HEK293T (cell line): Measurements from ENCODE around the gene TPCN2.
"Not testable (repeated sequence)": the region's sequence is repeated elsewhere in the genome, so short reads cannot be mapped to it uniquely, and the experiment has no call there.

Experiments used
- CTCF ChIA-PET: fragments of 350-600 bp; formaldehyde crosslinking; extraction: SDS; loops from one replicate; lab custom pipeline; 2021; ENCODE audit warnings: antibody characterized with exemption, inconsistent platforms; lab: Yijun Ruan, JAX
- POLR2A ChIA-PET: fragments of 350-600 bp; formaldehyde crosslinking; extraction: SDS; loops from one replicate; lab custom pipeline; 2020; ENCODE audit warnings: antibody characterized with exemption, inconsistent platforms; lab: Yijun Ruan, JAX
- DNase-seq: peaks from one replicate; pipeline ENCODE4 v3.0.0; 2012; ENCODE audit warnings: mixed read lengths; ENCODE audit errors: extremely low spot score
- ARNT ChIP-seq: fragments of 450-650 bp; IDR thresholded peaks from 2 replicates; pipeline ENCODE4 v1.6.1; 2017; ENCODE audit warnings: mild to moderate bottlenecking
- BHLHE40 ChIP-seq: fragments of 450-650 bp; IDR thresholded peaks from 2 replicates; pipeline ENCODE4 v1.6.1; 2016; ENCODE audit warnings: mild to moderate bottlenecking, moderate library complexity, borderline replicate concordance
- CTBP1 ChIP-seq: fragments of 450-650 bp; IDR thresholded peaks from 2 replicates; pipeline ENCODE4 v1.6.1; 2016; ENCODE audit warnings: borderline replicate concordance
- ELF4 ChIP-seq: fragments of 450-650 bp; IDR thresholded peaks from 2 replicates; pipeline ENCODE4 v1.6.1; 2017; ENCODE audit warnings: antibody characterized with exemption
- FOXA1 ChIP-seq: fragments of 450-650 bp; IDR thresholded peaks from 2 replicates; pipeline ENCODE4 v1.6.1; 2016; ENCODE audit warnings: mild to moderate bottlenecking
- FOXK2 ChIP-seq: fragments of 450-650 bp; IDR thresholded peaks from 2 replicates; pipeline ENCODE4 v1.6.1; 2016; ENCODE audit warnings: mild to moderate bottlenecking
- FOXM1 ChIP-seq: fragments of 450-650 bp; IDR thresholded peaks from 2 replicates; pipeline ENCODE4 v1.6.1; 2017; ENCODE audit warnings: mild to moderate bottlenecking, borderline replicate concordance
- HDGF ChIP-seq: fragments of 450-650 bp; IDR thresholded peaks from 2 replicates; pipeline ENCODE4 v1.6.1; 2017; ENCODE audit warnings: antibody characterized with exemption, borderline replicate concordance
- L3MBTL2 ChIP-seq: fragments of 450-650 bp; conservative IDR thresholded peaks from 2 replicates; pipeline ENCODE4 v1.6.1; 2016; ENCODE audit warnings: mild to moderate bottlenecking
- LEF1 ChIP-seq: fragments of 450-650 bp; IDR thresholded peaks from 2 replicates; pipeline ENCODE4 v1.6.1; 2017; ENCODE audit warnings: mild to moderate bottlenecking, borderline replicate concordance
- NFRKB ChIP-seq: fragments of 450-650 bp; IDR thresholded peaks from 2 replicates; pipeline ENCODE4 v1.6.1; 2016; ENCODE audit warnings: mild to moderate bottlenecking, moderate library complexity
- SP1 ChIP-seq: fragments of 450-650 bp; IDR thresholded peaks from 2 replicates; pipeline ENCODE4 v1.6.1; 2017
- SUZ12 ChIP-seq: fragments of 450-650 bp; IDR thresholded peaks from 2 replicates; pipeline ENCODE4 v1.6.1; 2016; ENCODE audit warnings: mild to moderate bottlenecking
- TARDBP ChIP-seq: fragments of 450-650 bp; IDR thresholded peaks from 2 replicates; pipeline ENCODE4 v1.6.1; 2016
- ZNF384 ChIP-seq: fragments of 450-650 bp; IDR thresholded peaks from 2 replicates; pipeline ENCODE4 v1.6.1; 2016
- TF ChIP-seq, protein P1 (sequence below): fragments of 450-650 bp; IDR thresholded peaks from 2 replicates; pipeline ENCODE4 v1.6.1; 2016

The TPCN2 gene

DNA sequence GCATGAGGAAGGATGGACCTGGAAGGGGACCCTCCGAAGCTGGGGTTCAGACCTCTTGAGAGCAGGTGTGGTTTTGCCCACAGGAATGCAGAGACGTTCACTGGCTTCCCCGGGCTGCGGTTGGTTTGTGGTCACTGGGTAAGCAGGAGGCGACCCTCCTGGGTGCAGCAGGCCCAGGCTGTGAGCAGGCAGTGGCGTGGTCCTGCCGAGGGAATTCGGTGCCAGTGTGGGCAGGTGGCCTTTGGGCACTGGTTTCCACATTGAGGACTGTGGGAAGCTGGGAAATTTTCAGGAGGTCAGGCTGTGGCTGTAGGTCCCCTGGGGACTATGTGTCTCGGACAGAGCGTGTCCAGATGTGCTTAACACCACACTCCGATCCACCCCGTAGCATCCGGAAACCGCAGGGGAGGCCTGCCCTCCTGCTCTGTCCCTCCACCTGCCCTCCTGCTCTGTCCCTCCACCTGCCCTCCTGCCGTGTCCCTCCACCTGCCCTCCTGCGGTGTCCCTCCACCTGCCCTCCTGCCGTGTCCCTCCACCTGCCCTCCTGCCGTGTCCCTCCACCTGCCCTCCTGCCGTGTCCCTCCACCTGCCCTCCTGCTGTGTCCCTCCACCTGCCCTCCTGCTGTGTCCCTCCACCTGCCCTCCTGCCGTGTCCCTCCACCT, 27.5 kb downstream of the TPCN2 start:
- ChIA-PET POLR2A (no interaction called here), CTCF (no interaction called here)
- no peak for DNase-seq
- TF ChIP-seq FOXM1 (no peak), TARDBP (no peak), BHLHE40 (no peak), NFRKB (no peak), FOXA1 (no peak)
- TF ChIP-seq, protein P1, sequence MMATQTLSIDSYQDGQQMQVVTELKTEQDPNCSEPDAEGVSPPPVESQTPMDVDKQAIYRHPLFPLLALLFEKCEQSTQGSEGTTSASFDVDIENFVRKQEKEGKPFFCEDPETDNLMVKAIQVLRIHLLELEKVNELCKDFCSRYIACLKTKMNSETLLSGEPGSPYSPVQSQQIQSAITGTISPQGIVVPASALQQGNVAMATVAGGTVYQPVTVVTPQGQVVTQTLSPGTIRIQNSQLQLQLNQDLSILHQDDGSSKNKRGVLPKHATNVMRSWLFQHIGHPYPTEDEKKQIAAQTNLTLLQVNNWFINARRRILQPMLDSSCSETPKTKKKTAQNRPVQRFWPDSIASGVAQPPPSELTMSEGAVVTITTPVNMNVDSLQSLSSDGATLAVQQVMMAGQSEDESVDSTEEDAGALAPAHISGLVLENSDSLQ, result no peak

DNA sequence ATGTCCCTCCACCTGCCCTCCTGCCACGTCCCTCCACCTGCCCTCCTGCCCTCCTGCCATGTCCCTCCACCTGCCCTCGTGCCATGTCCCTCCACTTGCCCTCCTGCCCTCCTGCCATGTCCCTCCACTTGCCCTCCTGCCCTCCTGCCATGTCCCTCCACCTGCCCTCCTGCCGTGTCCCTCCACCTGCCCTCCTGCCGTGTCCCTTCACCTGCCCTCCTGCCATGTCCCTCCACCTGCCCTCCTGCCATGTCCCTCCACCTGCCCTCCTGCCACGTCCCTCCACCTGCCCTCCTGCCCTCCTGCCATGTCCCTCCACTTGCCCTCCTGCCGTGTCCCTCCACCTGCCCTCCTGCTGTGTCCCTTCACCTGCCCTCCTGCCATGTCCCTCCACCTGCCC, 28.2 kb downstream of the TPCN2 start:
- DNase-seq, POLR2A ChIA-PET, CTCF ChIA-PET: not testable (repeated sequence)

DNA sequence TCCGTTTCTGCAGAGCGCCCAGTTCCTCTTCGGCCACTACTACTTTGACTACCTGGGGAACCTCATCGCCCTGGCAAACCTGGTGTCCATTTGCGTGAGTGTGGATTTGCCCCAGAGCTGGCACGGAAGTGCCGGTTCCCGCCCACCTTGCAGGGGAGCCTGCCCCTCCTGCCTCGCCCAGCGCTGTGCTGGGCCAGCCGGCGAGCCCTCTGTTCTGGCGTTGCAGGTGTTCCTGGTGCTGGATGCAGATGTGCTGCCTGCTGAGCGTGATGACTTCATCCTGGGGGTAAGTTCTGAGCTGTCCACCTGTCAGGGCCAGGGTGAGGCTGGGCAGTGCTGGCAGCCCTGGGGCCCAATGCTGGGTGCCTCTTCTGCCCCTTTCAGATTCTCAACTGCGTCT, 29.8 kb downstream of the TPCN2 start:
- ChIA-PET CTCF (no interaction called here), POLR2A (no interaction called here)
- no peak for TF ChIP-seq ELF4
- no peak for TF ChIP-seq FOXA1
- no peak for TF ChIP-seq FOXM1
- TF ChIP-seq CTBP1, result no peak
- no peak for TF ChIP-seq HDGF
- no peak for TF ChIP-seq FOXK2
- TF ChIP-seq, protein P1, result no peak
- TF ChIP-seq BHLHE40, result no peak
- no peak for TF ChIP-seq SUZ12
- TF ChIP-seq ZNF384, result no peak
- TF ChIP-seq L3MBTL2, result no peak
- no peak for TF ChIP-seq SP1
- TF ChIP-seq TARDBP, result no peak
- no peak for TF ChIP-seq ARNT
- no peak for TF ChIP-seq LEF1
- no peak for TF ChIP-seq NFRKB

DNA sequence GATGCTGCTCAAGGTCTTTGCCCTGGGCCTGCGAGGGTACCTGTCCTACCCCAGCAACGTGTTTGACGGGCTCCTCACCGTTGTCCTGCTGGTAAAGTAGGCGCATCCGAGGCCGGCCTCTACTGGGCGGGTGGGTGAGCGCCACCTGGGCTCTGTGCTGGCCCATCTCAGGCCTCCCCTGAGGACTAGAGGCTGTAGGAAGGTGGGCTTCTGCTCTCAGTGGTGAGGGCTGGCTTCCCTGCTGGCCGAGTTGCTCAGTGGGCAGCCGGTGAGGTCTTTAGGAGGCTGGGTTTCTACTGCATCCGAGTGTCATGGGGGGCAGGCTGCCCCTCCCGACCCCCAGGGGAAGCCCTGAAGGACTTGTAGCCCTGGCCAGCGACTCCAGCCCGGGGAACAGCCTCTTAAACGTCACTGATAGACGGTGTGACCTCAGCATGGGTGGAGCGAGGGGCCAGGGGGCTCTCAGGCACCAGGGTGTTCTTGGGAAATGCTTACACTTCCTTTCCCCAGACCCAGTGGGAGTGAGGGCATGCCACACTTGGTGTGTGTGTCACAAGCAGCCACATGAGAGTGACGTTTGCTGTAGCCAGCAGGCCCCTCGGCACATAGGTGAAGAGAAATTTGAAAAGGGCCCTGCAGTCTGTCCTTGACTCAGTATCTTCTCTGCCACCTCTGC, 30.3 kb downstream of the TPCN2 start:
- no peak for DNase-seq
- ChIA-PET POLR2A (interaction anchor here (0.6 kb wide), 1 partner anchor 44 kb away, joined by 3 read pairs; no protein-coding TSS in a partner anchor), CTCF (no interaction called here)
- TF ChIP-seq ELF4, result no peak
- TF ChIP-seq HDGF, result no peak
- TF ChIP-seq L3MBTL2, result no peak
- no peak for TF ChIP-seq LEF1
- TF ChIP-seq ZNF384, result no peak

More for the DNA sequence above, 29.8 kb downstream of the TPCN2 start:
- no peak for DNase-seq

DNA sequence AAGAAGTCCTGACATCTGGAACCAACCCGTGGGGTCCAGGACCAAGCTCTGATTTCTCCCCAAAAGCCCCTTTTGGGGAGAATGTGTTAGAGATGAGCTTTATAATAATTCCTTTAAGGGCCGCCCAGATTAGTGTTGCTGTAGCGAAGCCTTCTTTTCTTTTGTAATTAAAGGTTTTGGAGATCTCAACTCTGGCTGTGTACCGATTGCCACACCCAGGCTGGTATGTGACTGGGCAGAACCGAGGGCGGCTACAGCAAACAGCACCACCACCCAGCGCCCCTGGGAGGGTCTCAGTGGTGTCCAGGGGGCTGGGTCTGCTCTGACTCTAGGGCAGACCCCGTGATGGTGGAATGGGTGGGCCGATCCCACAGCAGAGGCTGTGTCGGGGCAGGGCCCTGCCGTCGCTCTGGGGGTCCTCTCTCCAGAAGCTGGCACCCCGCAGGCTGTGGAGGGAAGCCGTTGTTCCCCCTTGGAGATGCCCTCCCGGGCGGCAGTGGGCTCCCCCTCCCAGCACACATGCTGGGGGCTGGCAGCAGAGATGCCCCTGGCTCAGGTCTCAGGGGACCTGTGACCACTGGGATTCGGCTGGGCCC, 31.0 kb downstream of the TPCN2 start:
- CTCF ChIA-PET, result no interaction called here
- POLR2A ChIA-PET, result interaction anchor here (0.6 kb wide), 1 partner anchor 45 kb away, joined by 3 read pairs; no protein-coding TSS in a partner anchor
- TF ChIP-seq FOXK2 (no peak), FOXA1 (no peak)
- no peak for DNase-seq

DNA sequence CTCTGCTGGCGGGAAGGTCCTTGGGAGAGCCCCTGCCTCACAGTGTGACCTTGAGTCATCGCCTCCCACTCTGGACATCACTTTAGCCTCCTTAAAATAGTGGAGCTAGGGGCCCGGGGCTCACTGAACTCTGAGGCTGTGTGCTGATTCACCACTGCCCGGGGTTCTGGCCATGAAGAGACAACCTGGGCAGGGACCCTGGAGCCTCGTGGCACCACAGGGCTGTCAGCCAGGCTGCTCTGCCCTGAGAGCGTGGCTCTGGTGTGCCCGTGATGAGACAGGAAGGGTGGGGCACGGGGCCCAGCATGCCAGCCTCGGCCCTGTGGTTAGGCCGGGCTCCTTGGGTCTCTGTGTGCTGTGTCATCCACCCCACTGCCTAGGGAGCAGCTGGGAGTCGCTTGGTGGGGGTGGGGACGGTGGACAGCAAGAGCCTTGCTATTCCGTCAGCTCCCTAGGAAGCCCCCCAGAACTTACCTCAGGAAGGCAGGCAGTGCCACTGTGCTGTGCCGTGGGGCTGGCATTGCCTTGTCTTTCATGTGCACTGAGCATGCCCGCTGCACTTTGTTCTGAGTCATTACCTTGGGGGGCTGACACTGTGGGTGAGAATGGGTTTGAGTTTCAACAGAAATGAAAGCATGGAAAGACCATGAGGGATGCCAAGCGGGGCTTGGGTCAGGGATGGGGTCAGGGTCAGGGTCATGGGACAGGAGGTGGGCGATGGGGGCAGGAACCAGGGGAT, 31.7 kb downstream of the TPCN2 start:
- TF ChIP-seq L3MBTL2 (no peak), BHLHE40 (no peak), ARNT (no peak), SUZ12 (no peak), FOXK2 (no peak)
- TF ChIP-seq, protein P1, result no peak
- CTCF ChIA-PET, result no interaction called here
- DNase-seq, result no peak
- POLR2A ChIA-PET, result no interaction called here

DNA sequence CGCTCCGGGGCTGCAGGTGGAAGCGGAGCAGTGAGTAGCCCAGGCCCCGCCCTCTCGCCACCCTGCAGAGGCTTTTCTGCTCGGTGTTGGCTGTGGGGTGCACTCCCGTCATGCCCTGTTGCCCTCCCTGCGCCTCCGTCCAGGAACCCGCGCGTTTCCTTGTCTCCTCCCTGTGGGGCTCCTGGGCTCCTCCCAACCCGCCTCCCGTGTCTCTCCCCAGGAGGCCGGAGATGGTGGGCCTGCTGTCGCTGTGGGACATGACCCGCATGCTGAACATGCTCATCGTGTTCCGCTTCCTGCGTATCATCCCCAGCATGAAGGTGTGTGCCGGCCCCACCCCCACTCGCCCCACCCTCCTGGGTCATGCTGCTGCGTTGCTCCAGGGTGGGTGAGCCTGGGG, 32.4 kb downstream of the TPCN2 start:
- no peak for DNase-seq
- ChIA-PET POLR2A (no interaction called here), CTCF (no interaction called here)
- TF ChIP-seq SP1 (no peak), FOXM1 (no peak), NFRKB (no peak), ZNF384 (no peak), ELF4 (no peak), SUZ12 (no peak), L3MBTL2 (no peak), HDGF (no peak), TARDBP (no peak), ARNT (no peak), CTBP1 (no peak), BHLHE40 (no peak)
- TF ChIP-seq, protein P1, result no peak
